Mucosa of descending colon (tissue), 3 donors: ENCODE measurements around the gene SUPT4H1. TPM values are rescaled to one million over a fixed set of nuclear protein-coding genes. Genes with fewer than 3 reads are reported as not detected.
A peak's percentile ranks its signal among the peaks of the same experiment; 100 is the strongest.

Experiments used
- ATAC-seq: fragments of 200-7000 bp; cut with Tn5 transposase; one replicate; pipeline ENCODE4 v1.9.1; 2020; ENCODE audit warnings: mild to moderate bottlenecking, moderate library complexity
- DNase-seq, 3 donors: peaks; one replicate each; pipeline ENCODE4 v3.0.0-alpha.2; 2020
- H3K36me3 ChIP-seq: fragments of 200-600 bp; one replicate; pipeline ENCODE4 v1.8.0; 2021; ENCODE audit warnings: low read depth, mild to moderate bottlenecking
- H3K4me1 ChIP-seq: fragments of 200-600 bp; one replicate; pipeline ENCODE4 v1.8.0; 2021; ENCODE audit warnings: low read depth, mild to moderate bottlenecking
- H3K4me3 ChIP-seq: fragments of 200-600 bp; one replicate; pipeline ENCODE4 v1.8.0; 2021; ENCODE audit warnings: mild to moderate bottlenecking
- H3K9me3 ChIP-seq: fragments of 200-600 bp; one replicate; pipeline ENCODE4 v1.8.0; 2021; ENCODE audit warnings: mild to moderate bottlenecking
- CTCF ChIP-seq: fragments of 200-600 bp; IDR thresholded peaks from one replicate; pipeline ENCODE4 v1.8.0; 2022; ENCODE audit warnings: antibody characterized with exemption, mild to moderate bottlenecking
- intact Hi-C, 2 donors: fragments of 100-400 bp; cut with DNase I in 1 of 2; cut with micrococcal nuclease in 1 of 2; formaldehyde crosslinking; loops; one replicate each; pipeline versions ENCODE4 v1.11.0 to v1.11.1; 2022; cut with DNase I, micrococcal nuclease
- total RNA-seq, 3 donors: library from RNA; stranded (reverse); fragmentation: NEBNext Ultra II Directional in 2 of 3; extraction: Animal tissue kit (Norgen Biotek cat#: 25700) in 2 of 3; gene quantifications; one replicate each; pipeline versions ENCODE4 v1.2.1 to v1.2.4, GENCODE V29; 2021 to 2023
- donor health status: DM: no; HTN: no; CAD: no; lungs with moderate emphysema.
- donor health status: DM: no; HTN: no; CAD: no.
- donor health status: DM: no; HTN: yes; CAD: no.

SUPT4H1 gene
- total RNA-seq, 3 donors from 2014 or later, result 57.9 to 79.5 (median 68.9) TPM

- no peaks in the 10 kb centered on the region for H3K9me3 ChIP-seq
- no peak for TF ChIP-seq CTCF
- intact Hi-C loops, result no loop called here
- H3K4me1 ChIP-seq, result peaks cover 6% of the 10 kb centered on the region
- ATAC-seq (no peak), DNase-seq (peak in 2 of 3 donors; percentile 41 to 79)
- no peaks in the 10 kb centered on the region for H3K36me3 ChIP-seq
- no peak overlapping the region for H3K4me3 ChIP-seq
These were observed 24.4 kb downstream of the SUPT4H1 start for GRCh38 chr17:58327363-58328194.

- TF ChIP-seq CTCF, result no peak
- intact Hi-C loops, result no loop called here
- ATAC-seq, result no peak
These were observed 25.2 kb downstream of the SUPT4H1 start for GRCh38 chr17:58326609-58327362.

GRCh38 chr17:58325976-58326468 is 26.0 kb downstream of the SUPT4H1 start:
- ATAC-seq (no peak), DNase-seq (peak in 1 of 3 donors; percentile 58)
- intact Hi-C loops, result no loop called here
- no peaks in the 10 kb centered on the region for H3K9me3 ChIP-seq
- no peaks in the 10 kb centered on the region for H3K36me3 ChIP-seq
- no peak overlapping the region for H3K4me3 ChIP-seq
- H3K4me1 ChIP-seq, result peaks cover 6% of the 10 kb centered on the region
- no peak for TF ChIP-seq CTCF

More at GRCh38 chr17:58326609-58327362, 25.2 kb downstream of the SUPT4H1 start:
- peak in 2 of 3 donors; percentile 17 to 23 for DNase-seq
- peaks cover 6% of the 10 kb centered on the region for H3K4me1 ChIP-seq
- no peaks in the 10 kb centered on the region for H3K9me3 ChIP-seq
- no peak overlapping the region for H3K4me3 ChIP-seq
- no peaks in the 10 kb centered on the region for H3K36me3 ChIP-seq

- no peaks in the 10 kb centered on the region for H3K36me3 ChIP-seq
- no peak for ATAC-seq
- intact Hi-C loops, result no loop called here
- H3K9me3 ChIP-seq, result no peaks in the 10 kb centered on the region
- H3K4me3 ChIP-seq, result no peak overlapping the region
- no peak for TF ChIP-seq CTCF
- peak in 1 of 3 donors; percentile 57 for DNase-seq
- H3K4me1 ChIP-seq, result peaks cover 6% of the 10 kb centered on the region
These were observed 26.7 kb downstream of the SUPT4H1 start for GRCh38 chr17:58325289-58325726.

GRCh38 chr17:58324409-58325288 is 27.4 kb downstream of the SUPT4H1 start:
- peak in 2 of 3 donors; percentile 62 to 78 for DNase-seq
- H3K36me3 ChIP-seq, result no peaks in the 10 kb centered on the region
- peak; percentile 71 for ATAC-seq
- no peak for TF ChIP-seq CTCF
- intact Hi-C loops, result no loop called here
- peaks cover 6% of the 10 kb centered on the region for H3K4me1 ChIP-seq
- no peaks in the 10 kb centered on the region for H3K9me3 ChIP-seq
- H3K4me3 ChIP-seq, result peak overlapping the region; percentile 32
